Left lung (tissue), 10 donors: ENCODE data around the gene ALK. TPM values are rescaled to one million over a fixed set of nuclear protein-coding genes. Genes with fewer than 3 reads are reported as not detected.

Source experiments
- ATAC-seq: fragments of 200-7000 bp; cut with Tn5 transposase; one replicate; pipeline ENCODE4 v1.9.1; 2020; ENCODE audit warnings: moderate library complexity
- DNase-seq, 4 donors: peaks; one replicate each; pipeline ENCODE4 v3.0.0-alpha.2; 2013 to 2020
- H3K27ac ChIP-seq, 2 donors: fragments of 200-600 bp; sonication (generic) in 1 of 2; one replicate each; pipeline versions ENCODE4 v1.5.0 to v1.8.0; 2020 to 2021
- H3K27me3 ChIP-seq, 2 donors: fragments of 200-600 bp; sonication (generic) in 1 of 2; one replicate each; pipeline versions ENCODE4 v1.5.0 to v1.8.0; 2020 to 2021
- H3K36me3 ChIP-seq, 2 donors: fragments of 200-600 bp; sonication (generic) in 1 of 2; one replicate each; pipeline versions ENCODE4 v1.5.0 to v1.8.0; 2020 to 2021
- H3K4me1 ChIP-seq, 2 donors: fragments of 200-600 bp; one replicate each; pipeline ENCODE4 v1.8.0; 2021
- H3K4me3 ChIP-seq, 2 donors: fragments of 200-600 bp; sonication (generic) in 1 of 2; one replicate each; pipeline versions ENCODE4 v1.5.0 to v1.8.0; 2020 to 2021; ENCODE audit warnings: mild to moderate bottlenecking in 1 of 2
- H3K9me3 ChIP-seq, 2 donors: fragments of 200-600 bp; sonication (generic) in 1 of 2; one replicate each; pipeline versions ENCODE4 v1.5.0 to v1.8.0; 2020 to 2021
- intact Hi-C, 2 donors: fragments of 100-400 bp; cut with DNase I; formaldehyde crosslinking; loops; one replicate each; pipeline versions ENCODE4 v1.11.2 to v1.14.2; 2022
- polyA plus RNA-seq, 6 donors: library from polyadenylated mRNA; unstranded; fragments of 120-200 nt; gene quantifications; one replicate each; pipeline ENCODE4 v1.2.1, GENCODE V29; 2013; ENCODE audit not compliant: insufficient read length in 6 of 6
- total RNA-seq, 2 donors: library from RNA; stranded (reverse); fragmentation: NEBNext Ultra II Directional; extraction: Animal tissue kit (Norgen Biotek cat#: 25700); gene quantifications; one replicate each; pipeline ENCODE4 v1.2.1, GENCODE V29; 2021
- TF ChIP-seq, protein P1 (sequence below), 2 donors: fragments of 200-600 bp; sonication (generic) in 1 of 2; IDR thresholded peaks; one replicate each; pipeline versions ENCODE4 v1.5.0 to v1.8.0; 2021; ENCODE audit warnings: antibody characterized with exemption in 2 of 2
- donor health status: DM: no; HTN: yes; CAD: no.
- donor health status: DM: no; HTN: no; CAD: no.

ALK gene
- total and polyA plus RNA-seq, 8 donors, result 0.06 to 0.70 (median 0.12) TPM; not detected in 2

DNA sequence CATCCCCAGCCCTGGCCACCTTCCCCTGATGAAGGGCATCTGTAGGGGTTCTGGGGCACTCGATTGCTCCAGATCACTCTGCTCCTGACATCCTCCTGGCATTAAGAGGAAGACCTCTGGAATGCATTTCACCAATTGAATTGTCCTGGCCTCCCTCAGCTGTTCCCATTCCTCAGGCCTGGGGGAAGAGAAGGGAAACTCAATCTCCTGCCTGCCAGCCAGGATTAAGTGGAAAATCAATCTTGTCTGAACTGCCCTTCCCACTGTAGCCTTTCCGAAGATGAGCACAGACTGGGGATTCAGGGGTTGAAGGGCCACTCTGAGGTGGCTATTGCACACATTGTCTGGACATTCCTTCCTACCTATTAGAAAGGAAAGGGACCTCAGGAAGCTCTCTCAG lies 99.8 kb downstream of the ALK start:
- intact Hi-C loops, result no loop called here
- TF ChIP-seq, protein P1, sequence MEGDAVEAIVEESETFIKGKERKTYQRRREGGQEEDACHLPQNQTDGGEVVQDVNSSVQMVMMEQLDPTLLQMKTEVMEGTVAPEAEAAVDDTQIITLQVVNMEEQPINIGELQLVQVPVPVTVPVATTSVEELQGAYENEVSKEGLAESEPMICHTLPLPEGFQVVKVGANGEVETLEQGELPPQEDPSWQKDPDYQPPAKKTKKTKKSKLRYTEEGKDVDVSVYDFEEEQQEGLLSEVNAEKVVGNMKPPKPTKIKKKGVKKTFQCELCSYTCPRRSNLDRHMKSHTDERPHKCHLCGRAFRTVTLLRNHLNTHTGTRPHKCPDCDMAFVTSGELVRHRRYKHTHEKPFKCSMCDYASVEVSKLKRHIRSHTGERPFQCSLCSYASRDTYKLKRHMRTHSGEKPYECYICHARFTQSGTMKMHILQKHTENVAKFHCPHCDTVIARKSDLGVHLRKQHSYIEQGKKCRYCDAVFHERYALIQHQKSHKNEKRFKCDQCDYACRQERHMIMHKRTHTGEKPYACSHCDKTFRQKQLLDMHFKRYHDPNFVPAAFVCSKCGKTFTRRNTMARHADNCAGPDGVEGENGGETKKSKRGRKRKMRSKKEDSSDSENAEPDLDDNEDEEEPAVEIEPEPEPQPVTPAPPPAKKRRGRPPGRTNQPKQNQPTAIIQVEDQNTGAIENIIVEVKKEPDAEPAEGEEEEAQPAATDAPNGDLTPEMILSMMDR (IDR thresholded peaks at IDR 0.05), result no peak
- no peaks in the 10 kb centered on the region for H3K36me3 ChIP-seq
- DNase-seq (no peak), ATAC-seq (no peak)
- H3K4me1 ChIP-seq, result no peaks in the 10 kb centered on the region
- no peak overlapping the region for H3K4me3 ChIP-seq
- H3K27me3 ChIP-seq, result no peaks in the 10 kb centered on the region
- no peaks in the 10 kb centered on the region for H3K9me3 ChIP-seq
- no peak overlapping the region for H3K27ac ChIP-seq

DNA sequence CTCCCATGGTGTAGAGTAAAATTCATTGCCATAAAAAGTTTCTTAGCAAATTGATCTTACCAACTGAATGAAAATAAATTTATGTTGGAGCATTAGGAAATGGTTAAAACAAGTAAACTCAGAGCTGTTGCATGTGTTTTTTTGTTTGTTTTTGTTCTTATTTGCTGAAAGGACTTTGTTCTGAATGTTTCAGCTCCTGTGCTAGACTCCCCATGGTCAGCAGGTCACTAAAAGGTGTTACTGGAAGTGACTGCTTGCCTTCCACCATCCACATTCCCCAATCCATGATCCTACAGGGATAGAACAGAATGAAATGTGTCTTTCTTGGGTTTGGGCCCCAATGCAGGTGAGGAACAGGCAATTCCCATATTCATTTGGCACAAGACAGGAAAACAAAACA lies 101.8 kb downstream of the ALK start:
- intact Hi-C loops, result no loop called here
- Histone ChIP-seq H3K27me3 (no peaks in the 10 kb centered on the region), H3K9me3 (no peaks in the 10 kb centered on the region), H3K36me3 (no peaks in the 10 kb centered on the region), H3K4me1 (no peaks in the 10 kb centered on the region), H3K4me3 (no peak overlapping the region), H3K27ac (no peak overlapping the region)
- TF ChIP-seq, protein P1 (IDR thresholded peaks at IDR 0.05), result no peak
- ATAC-seq, result no peak
- DNase-seq, result no peak

DNA sequence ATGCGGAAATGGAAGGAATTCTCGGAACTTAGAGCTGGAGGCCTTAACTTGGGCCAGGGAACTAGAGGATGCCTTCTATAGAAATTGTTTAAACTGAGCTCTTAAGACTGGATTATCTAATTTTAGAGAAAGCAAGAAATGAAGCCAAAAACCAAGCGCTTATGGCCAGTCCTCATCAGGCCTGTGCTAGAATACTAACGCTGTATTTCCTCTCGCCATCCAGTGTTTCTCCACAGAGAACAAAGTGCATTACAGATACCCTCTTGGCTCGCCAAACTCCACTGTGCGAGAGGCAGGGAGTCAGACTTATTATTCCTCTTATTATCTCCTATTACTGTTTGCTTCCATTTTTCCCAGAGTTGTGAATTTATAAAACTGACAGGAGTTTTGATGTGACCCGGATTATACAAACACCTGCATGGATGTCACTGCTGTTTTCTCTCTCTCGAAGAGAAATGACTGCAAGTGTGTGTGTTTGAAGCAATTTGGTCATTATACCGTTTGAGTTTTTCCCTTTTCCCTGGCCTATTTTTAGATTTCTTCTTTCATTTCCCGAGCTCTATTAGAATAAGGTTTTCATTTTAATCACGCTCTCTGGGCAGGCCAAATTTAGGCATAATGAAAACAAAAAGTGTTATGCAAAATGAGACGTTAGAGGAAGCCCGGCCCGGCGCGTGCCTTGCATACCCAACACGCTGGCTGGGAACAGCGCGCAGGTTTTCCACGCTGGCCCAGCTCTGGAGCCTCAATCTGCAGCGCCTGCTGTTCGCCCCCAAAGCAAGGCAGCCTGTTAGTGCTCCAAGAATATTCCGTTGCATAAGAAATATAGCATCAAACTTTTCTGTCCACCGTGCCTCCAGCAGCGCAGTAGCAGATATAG lies 103.3 kb downstream of the ALK start:
- DNase-seq (peak in 1 of 4 donors; percentile 74), ATAC-seq (no peak)
- H3K27ac ChIP-seq, result no peak overlapping the region
- H3K4me3 ChIP-seq, result no peak overlapping the region
- H3K4me1 ChIP-seq, result no peaks in the 10 kb centered on the region
- H3K27me3 ChIP-seq, result no peaks in the 10 kb centered on the region
- TF ChIP-seq, protein P1 (IDR thresholded peaks at IDR 0.05), result no peak
- H3K9me3 ChIP-seq, result no peaks in the 10 kb centered on the region
- intact Hi-C loops, result no loop called here
- no peaks in the 10 kb centered on the region for H3K36me3 ChIP-seq

DNA sequence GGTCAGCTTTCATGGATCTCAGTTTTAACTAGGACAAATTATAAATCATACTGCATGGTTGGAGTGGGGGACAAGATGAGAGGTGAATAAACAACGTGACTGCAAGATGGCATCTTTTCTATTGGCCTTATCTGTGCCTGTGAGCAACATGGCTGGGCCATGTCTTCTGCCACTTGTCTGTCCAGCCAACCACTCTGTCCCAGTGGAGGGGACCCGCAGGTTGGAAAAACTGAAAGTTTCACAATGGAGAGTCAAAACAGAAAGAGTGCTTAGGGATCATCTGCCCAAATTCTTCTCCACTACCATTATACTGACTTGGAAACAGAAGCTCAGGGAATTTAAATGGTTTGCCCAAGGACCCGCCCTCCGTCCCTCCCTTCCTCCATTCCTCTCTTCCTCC lies 104.1 kb downstream of the ALK start:
- intact Hi-C loops, result no loop called here
- no peak overlapping the region for H3K27ac ChIP-seq
- TF ChIP-seq, protein P1 (IDR thresholded peaks at IDR 0.05), result no peak
- no peaks in the 10 kb centered on the region for H3K36me3 ChIP-seq
- no peaks in the 10 kb centered on the region for H3K9me3 ChIP-seq
- peaks cover 0 to under 1% of the 10 kb centered on the region in 2 donors for H3K27me3 ChIP-seq
- H3K4me3 ChIP-seq, result no peak overlapping the region
- ATAC-seq (no peak), DNase-seq (no peak)
- no peaks in the 10 kb centered on the region for H3K4me1 ChIP-seq

DNA sequence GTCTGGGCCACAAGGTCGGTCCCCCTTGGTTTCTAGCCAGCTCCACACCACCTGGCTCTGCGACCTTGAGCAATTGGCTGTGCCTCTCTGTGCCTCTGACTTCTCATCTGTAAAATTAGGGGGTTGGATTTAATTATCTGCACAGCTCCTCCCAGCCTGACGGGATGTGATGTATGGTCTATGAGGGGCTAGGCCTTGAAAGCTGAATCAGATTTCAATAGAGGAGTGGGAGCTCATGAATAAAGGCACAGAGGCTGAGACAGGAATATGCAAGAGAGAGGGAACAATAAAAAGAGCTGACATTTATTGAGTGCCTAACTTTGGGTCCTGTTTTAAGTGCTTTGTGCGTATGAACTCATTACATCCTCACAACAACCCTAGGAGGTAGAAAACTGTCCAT lies 104.7 kb downstream of the ALK start:
- intact Hi-C loops, result no loop called here
- peaks cover 0 to 6% of the 10 kb centered on the region in 2 donors for H3K27me3 ChIP-seq
- H3K27ac ChIP-seq, result no peak overlapping the region
- H3K4me1 ChIP-seq, result no peaks in the 10 kb centered on the region
- no peak for ATAC-seq
- H3K4me3 ChIP-seq, result no peak overlapping the region
- TF ChIP-seq, protein P1 (IDR thresholded peaks at IDR 0.05), result no peak
- no peak for DNase-seq
- H3K9me3 ChIP-seq, result no peaks in the 10 kb centered on the region
- H3K36me3 ChIP-seq, result no peaks in the 10 kb centered on the region
